ENCODE results near the gene ALDH1L2.

The ALDH1L2 gene

GRCh38 chr12:104975587-104976343, 108.5 kb downstream of the ALDH1L2 start:
- no peak for DNase-seq

DNA sequence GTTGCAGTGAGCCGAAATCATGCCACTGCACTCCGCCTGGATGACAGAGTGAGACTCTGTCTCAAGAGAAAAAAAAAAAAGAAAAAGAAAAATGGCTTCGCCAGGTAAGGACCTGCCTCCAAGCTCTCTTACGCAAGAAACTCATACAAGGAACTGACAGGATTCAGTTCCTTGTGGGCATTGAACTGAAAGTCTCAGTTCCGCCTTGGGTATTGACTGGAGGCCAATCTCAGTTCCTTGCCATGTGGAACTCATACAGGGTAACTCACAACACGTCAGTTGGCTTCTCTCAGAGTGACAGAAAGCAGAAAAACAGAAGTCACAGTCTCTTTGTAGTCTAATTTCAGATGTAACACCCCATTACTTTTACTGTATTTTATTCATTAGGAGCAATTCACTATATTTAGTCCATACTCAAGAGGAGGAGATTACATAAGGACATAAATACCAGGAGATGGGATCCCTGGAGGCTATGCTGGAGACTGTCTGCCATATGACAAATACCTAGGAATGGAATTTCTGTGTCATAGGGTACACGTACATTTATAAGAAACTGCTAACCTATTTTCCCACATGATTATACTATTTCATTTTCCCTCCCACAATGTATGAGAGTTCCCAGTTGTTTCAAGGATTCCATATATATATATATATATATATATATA, 109.5 kb downstream of the ALDH1L2 start:
- DNase-seq: no peak

DNA sequence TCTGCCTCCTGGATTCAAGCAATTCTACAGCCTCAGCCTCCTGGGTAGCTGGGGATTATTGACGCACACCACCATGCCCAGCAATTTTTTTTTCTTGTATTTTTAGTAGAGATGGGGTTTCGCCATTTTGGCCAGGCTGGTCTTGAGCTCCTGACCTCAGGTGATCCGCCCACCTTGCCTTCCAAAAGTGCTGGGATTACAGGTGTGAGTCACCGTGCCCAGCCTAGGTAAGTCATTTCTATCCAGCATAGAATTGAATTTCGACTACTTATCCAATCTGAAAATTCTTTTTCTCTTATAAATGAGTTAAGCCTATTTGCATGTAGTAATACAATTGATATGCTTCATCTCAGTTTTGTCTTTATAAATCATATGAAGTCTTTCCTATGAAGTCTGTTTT, 111.0 kb downstream of the ALDH1L2 start:
- DNase-seq: no peak

DNA sequence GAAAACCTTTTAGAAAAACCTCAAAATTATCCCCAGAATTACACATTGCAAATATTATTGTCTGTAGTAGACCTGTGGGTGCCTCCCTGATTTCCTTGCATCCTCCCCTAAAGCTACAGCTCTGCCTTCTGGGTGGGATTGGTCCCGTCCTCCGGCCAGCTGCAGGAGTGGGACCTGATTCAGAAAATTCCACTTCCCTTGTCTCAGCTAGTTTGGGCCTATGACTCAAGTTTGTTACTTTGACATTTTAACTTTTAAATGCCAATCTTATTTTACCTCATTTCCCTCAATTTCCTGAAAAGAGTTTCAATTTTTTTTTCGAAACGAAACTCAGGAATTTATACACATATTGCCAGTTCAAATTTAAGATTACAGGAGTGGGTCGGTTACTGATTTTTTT, 113.0 kb downstream of the ALDH1L2 start:
- DNase-seq: no peak

Data from DMS 273 treated with DMSO at 0.1 percent for 48 hours (cell line).